ENCODE measurements around the gene CR1.
A peak's percentile ranks its signal among the peaks of the same experiment; 100 is the strongest.
"Not testable (repeated sequence)": the region's sequence is repeated elsewhere in the genome, so short reads cannot be mapped to it uniquely, and the experiment has no call there.

CR1 gene

DNA sequence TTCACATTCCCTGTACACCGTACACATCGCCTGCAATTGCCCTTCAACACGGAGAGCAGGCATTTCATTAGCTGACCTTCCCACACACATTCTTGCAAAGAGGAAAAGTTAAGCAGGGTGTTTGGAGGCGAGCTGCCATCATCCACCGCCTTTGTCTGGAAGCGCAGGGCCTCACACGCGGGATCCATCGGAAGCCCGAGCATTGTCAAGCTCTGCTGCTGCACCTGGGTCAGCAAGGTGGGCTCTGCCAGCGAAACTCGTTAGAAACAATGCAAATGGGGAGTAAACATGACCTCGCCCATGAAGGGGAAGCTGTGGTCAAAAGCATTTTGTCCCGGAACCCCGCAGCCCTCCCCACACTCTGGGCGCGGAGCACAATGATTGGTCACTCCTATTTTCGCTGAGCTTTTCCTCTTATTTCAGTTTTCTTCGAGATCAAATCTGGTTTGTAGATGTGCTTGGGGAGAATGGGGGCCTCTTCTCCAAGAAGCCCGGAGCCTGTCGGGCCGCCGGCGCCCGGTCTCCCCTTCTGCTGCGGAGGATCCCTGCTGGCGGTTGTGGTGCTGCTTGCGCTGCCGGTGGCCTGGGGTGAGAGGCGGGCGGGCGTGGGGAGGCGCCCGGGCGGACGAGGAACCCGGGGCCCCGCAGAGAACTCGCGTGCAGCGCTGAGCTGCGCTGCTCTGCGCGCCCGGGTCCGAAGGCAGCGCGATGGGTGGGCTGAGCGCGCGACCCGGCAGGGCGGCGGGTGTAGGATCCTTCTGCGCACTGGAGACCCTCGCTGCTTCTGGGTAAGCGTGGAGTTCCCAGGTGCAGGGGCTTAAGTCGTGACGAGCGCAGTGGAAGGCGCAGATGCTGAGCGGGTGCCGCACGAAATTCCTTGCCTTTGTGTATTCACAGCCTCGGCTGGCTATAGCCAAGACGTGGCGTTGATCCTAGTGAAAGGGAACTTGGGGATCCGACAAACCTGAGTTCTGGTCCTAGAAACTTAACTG is at the start of gene CR1:
Gene CR1, plus strand, starts transcription at position 357 of the 992 bp plus-strand sequence. Its CDS starts 111 bp downstream, at position 468.
- DNase-seq, result peak; percentile 44

- no peak for DNase-seq
These were observed 42.3 kb upstream of the CR1 start for GRCh38 chr1:207453710-207454045.

DNA sequence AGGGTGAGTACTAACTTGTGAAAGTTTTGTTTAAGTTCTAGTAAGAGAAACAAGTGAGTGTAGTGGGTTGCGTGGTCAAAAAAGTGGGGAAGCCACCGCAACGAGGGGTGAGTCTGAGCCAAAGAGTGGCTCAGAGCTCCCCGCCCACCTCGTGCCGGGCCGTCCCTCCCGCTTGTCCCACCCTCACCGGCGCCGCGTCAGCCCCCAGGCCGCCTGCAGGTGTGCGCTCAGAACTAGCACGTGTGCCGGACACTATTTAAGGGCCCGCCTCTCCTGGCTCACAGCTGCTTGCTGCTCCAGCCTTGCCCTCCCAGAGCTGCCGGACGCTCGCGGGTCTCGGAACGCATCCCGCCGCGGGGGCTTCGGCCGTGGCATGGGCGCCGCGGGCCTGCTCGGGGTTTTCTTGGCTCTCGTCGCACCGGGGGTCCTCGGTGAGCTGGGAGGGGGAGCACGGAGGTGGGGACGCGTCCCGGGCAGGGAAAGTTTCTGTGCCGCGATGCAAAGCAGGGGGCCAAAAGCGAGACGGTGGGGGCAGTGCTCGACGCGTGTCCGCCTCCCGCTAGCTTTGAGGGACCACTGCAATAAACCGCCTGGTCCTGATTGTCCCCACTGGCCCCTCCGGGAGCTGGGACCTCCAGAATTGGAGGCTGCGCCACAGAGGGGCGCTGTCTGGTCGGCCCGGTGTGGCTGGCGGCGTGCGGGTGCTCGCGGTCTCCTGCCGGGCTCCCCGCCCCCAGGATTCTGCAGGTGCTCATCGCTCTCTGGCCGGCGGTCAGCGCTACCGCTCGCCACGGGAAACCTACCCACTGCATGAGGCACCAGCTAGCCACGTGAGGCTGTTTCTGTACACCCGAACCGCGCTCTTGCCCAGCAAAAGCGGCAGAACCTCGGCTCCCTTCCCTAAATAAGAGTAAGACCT is 41.7 kb upstream of the CR1 start, which contains the start of gene CR2:
Gene CR2, plus strand, starts transcription at position 283 of the 919 bp plus-strand sequence. Its CDS starts 91 bp downstream, at position 374.
- DNase-seq, result peak; percentile 74

DNA sequence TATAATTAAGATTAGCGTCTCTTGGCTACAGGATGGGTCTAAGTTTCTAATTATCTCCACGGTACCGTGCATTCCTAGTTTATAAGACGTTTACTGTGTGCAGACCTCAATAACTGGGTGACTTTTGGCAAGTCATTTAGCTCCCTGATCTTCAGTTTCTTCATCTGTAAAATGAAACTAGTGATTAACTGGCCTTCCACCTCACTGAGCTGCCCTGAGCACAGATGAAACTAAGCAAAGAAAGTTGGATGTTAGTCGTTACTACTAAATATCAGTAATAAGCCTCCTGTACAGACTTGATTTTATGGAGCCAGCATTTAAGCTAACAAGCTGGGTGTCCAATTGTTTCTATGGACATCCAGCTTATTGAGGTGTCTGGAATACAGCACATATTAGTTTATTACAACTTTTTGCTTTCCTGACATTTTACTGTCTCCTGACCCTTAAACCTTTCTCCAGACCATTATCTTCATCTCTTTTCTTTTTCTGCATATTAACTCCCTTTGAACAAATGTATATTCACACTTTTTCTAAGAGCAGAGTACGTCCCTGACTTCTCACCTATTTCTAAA is 40.7 kb upstream of the CR1 start:
- DNase-seq, result no peak

- no peak for DNase-seq
These were observed 37.5 kb upstream of the CR1 start for GRCh38 chr1:207458414-207458813.

DNA sequence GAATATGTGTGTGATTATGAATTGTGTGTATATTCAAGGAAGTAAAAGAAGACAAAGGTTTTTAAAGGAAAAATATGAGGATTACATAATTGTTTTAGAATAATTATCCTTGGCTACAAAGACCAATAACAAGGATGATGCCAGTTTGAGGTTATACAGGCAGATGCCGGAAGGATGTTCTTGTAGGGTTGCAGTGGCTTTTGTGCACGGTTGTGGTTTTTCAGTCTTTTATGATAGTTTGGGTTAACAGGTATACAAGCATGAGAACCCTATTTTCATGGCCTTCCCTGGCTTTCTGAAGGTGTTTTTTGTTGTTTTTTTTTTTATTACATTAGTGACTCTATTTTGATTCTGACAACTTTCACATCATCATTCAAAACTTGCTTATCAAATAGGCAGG is 36.9 kb upstream of the CR1 start:
- no peak for DNase-seq

DNA sequence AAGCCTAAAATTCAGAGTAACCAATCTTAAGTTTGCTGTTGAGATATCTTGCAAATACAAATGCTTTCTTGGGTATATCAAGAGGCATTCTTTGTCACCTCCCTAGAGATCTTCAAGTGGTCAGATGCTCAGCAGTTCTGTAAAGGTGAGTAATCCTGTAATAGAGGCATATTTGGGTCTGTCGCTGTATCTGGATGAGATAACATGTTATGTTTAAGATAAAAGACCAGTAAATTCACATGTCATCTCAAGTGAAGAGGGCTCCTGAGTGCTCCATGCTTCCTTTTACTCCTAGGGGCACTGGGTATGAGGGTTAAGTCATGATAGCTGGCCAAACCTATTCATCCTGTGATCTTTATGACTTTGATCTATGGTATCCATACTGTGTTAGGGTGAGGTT is 34.3 kb upstream of the CR1 start:
- DNase-seq, result no peak

DNA sequence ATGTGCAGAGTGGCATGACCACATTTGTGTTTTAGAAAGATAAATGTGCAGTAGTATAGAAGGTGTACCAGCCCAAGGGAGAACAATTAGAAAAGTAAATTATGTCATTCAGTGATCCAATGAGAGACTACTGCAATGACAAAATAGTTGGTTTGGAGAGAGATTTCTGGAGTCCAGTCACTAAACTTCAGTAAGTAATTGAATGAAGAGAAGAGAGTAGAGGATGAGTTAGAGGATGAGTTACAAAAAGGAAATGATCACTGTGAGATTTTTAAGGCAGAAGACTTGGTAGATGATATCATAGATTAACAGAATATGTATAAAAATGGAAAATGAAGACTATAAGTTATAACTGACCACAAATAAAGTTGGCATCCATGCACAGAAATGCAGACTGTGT is 33.4 kb upstream of the CR1 start:
- no peak for DNase-seq

GRCh38 chr1:207463021-207463420 is 32.9 kb upstream of the CR1 start:
- no peak for DNase-seq

GRCh38 chr1:207463571-207463970 is 32.4 kb upstream of the CR1 start:
- DNase-seq, result no peak

DNA sequence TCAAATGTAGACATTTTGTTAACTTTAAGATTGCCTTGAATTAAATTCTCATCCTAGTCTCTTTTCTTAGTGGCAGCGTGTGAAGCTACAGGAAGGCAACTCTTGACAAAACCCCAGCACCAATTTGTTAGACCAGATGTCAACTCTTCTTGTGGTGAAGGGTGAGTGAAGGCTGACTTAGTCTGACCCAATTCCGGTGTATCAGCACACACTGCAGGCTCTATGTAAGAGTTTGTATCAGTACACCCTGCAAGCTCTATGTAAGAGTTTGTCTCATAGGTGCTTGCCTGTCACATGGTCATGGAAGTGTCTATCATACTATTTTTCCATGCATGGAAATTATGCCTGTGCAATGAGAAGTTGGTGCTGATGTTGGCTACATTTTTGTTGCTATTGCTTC is 25.0 kb upstream of the CR1 start:
- DNase-seq, result peak; percentile 11

GRCh38 chr1:207474210-207474609 is 21.7 kb upstream of the CR1 start:
- no peak for DNase-seq

- DNase-seq, result no peak
These were observed 9.8 kb upstream of the CR1 start for GRCh38 chr1:207486198-207486597.

GRCh38 chr1:207487636-207488035 is 8.3 kb upstream of the CR1 start:
- DNase-seq, result no peak

DNA sequence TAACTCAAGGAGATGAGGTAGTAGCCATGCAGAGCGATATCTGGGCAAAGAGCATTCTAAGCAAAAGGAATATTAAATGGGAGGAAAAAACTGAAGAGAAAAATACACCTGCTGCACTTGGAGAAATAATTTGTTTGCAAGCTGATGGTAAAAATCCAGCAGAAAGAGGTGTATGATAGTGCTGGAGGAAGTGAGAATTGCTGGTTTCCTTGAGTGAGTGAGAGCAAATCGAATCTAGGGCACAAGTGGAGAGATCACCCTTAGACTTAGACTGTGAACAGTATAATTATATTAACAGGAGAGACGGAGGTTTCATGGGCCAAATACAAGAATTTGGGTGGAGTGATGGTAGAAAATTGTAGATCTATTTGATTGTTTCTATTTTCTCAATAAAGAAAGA is 2.7 kb upstream of the CR1 start:
- DNase-seq, result no peak

DNA sequence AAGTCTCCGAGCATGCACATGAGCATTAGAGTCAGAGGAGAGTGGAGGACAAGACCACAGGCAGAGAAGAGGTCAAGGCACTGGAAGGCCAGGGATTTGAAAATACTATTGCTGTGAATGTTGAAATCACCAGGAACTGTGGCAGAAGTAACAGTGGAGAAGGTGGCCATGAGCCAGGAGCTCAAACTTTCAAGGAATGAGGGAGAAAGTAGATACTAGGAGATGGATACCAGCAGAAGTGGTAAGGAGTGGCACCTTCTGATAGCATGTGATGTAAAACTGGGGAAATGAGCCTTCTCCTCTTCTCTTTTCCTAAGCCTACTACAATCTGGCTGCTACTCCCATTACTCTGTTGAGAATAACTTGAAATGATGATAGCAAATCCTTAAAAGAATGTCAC is 1.8 kb upstream of the CR1 start:
- DNase-seq, result no peak

DNA sequence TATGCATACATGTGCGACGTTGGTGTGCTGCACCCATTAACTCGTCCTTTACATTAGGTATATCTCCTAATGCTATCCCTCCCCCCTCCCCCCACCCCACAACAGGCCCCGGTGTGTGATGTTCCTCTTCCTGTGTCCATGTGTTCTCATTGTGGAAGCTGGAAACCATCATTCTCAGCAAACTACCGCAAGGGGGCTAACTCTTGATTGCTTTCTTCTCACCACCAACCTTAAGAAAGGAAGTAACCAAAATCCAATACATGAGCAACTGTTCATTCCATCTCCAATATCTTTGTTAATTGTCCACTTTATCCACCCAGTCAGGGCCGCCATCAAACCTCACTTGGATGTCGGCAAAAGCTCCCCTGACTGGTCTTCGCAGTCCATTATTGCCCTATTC is 676 bp upstream of the CR1 start:
- not testable (repeated sequence) for DNase-seq

DNA sequence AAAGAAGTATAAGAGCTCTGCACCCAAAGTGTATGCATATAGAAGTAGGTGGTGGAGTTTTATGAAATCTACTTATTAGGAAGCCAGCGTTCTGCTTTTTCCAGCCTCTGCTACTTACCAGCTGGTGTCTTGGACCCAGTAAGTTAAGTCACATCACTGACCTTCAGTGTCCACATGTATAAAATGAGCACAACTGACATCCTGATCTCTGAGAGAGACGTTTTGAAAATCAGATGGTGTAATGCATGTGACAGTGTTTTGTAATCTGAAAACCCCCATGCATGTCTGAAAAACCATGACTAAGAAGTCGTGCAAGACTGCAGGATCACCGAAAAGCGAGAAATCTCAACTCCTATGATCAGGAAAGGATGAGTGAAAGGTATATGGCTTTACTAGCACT is 2.0 kb downstream of the CR1 start:
- DNase-seq, result no peak

- DNase-seq, result peak; percentile 79
These were observed 3.6 kb downstream of the CR1 start for GRCh38 chr1:207499573-207499972.

- no peak for DNase-seq
These were observed 4.3 kb downstream of the CR1 start for GRCh38 chr1:207500306-207500705.

GRCh38 chr1:207501071-207501470 is 5.1 kb downstream of the CR1 start:
- DNase-seq, result no peak

DNA sequence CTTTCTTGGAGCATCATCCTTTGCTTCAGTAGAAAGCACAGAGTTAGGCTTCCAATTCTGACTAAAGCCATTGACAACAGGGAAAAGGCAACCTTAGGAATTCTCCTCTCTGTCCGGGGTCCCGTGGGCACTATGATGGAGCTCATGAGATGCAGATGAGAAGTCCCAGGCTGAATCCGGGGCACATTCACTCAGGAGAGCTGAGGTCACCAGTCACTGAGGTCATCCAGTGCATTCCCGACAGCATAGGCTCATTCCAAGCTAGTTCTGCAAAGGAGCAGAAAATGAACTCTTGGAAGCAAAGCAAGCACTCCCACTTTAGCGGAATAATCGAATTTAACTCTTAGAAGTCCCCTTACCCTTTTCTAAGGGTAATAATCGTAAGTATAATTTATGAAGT is 6.8 kb downstream of the CR1 start:
- DNase-seq, result no peak

GRCh38 chr1:207503950-207504349 is 8.0 kb downstream of the CR1 start:
- no peak for DNase-seq

Measured in activated CD4-positive, alpha-beta T cell treated with anti-CD3 and anti-CD28 coated beads for 48 hours (primary cell).